Vagina (tissue), 2 donors: Measurements from ENCODE around the gene ATP8B1. TPM values are rescaled to one million over a fixed set of nuclear protein-coding genes. Genes with fewer than 3 reads are reported as not detected.

Experiments used
- DNase-seq, 2 donors: peaks; one replicate each; pipeline ENCODE4 v3.0.0-alpha.2; 2017; ENCODE audit errors: extremely low spot score in 2 of 2
- H3K27ac ChIP-seq: fragments of 200-600 bp; sonication (generic); one replicate; pipeline ENCODE4 v1.5.1; 2019
- H3K27me3 ChIP-seq: fragments of 200-600 bp; sonication (generic); one replicate; pipeline ENCODE4 v1.5.1; 2019
- H3K36me3 ChIP-seq, 2 donors: fragments of 200-600 bp; sonication (generic); one replicate each; pipeline ENCODE4 v1.5.1; 2017 to 2019
- H3K4me1 ChIP-seq: fragments of 200-600 bp; sonication (generic); one replicate; pipeline ENCODE4 v1.5.1; 2019
- H3K4me3 ChIP-seq, 2 donors: fragments of 200-600 bp; sonication (generic); 1 replicate in 1 of 2; 2 replicates in 1 of 2; pipeline ENCODE4 v1.5.1; 2016 to 2019
- H3K9me3 ChIP-seq: fragments of 200-600 bp; sonication (generic); one replicate; pipeline ENCODE4 v1.5.1; 2019
- POLR2A ChIP-seq, 2 donors: fragments of 450-650 bp; IDR thresholded peaks; one replicate each; pipeline ENCODE4 v1.6.1; 2017; ENCODE audit warnings: antibody characterized with exemption in 2 of 2, mild to moderate bottlenecking in 2 of 2, moderate library complexity in 2 of 2
- POLR2AphosphoS5 ChIP-seq, 2 donors: sonication (generic); formaldehyde crosslinking; IDR thresholded peaks; one replicate each; pipeline ENCODE4 v1.9.0; 2017; ENCODE audit warnings: antibody characterized with exemption in 2 of 2, mild to moderate bottlenecking in 2 of 2, low read depth in 1 of 2; ENCODE audit not compliant: insufficient read depth in 1 of 2
- intact Hi-C: fragments of 100-400 bp; cut with DNase I; formaldehyde crosslinking; loops from one replicate; pipeline ENCODE4 v1.15.1; 2023
- total RNA-seq: library from RNA; depleted of rRNA; stranded (reverse); fragments of >200 nt; gene quantifications from one replicate; pipeline ENCODE4 v1.2.3, GENCODE V29; 2016
- TF ChIP-seq, protein P1 (sequence below), 3 experiments: fragments of 450-650 bp in 2 of 3; fragments of 200-600 bp in 1 of 3; sonication (generic) in 1 of 3; IDR thresholded peaks; one replicate each; pipeline ENCODE4 v1.5.1; 2017 to 2019; ENCODE audit warnings: antibody characterized with exemption in 3 of 3, mild to moderate bottlenecking in 2 of 3, moderate library complexity in 2 of 3

Gene ATP8B1
- total RNA-seq, 1 donor from 2014 or later: 41.5 TPM

DNA sequence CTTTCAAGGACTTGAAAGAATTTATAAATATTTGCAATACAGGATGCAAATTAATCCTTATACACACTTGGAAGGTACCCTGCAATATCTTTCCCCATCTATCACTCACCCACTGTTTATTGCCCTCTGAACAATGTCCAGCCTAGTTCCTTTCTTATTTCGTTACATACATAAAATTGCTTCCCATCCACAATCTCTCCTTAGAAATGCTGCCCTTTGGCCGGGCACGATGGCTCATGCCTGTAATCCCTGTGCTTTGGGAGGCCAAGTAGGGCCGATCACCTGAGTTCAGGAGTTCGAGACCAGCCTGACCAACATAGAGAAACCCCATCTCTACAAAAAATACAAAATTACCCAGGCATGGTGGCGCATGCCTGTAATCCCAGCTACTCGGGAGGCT is 41.2 kb upstream of the ATP8B1 start:
- DNase-seq: no peak
- Histone ChIP-seq H3K9me3 (no peaks in the 10 kb centered on the region), H3K4me1 (no peaks in the 10 kb centered on the region), H3K27ac (no peak overlapping the region), H3K36me3 (no peaks in the 10 kb centered on the region), H3K27me3 (no peaks in the 10 kb centered on the region), H3K4me3 (no peak overlapping the region)
- TF ChIP-seq POLR2AphosphoS5 (IDR thresholded peaks at IDR 0.05; ENCODE audit: insufficient read depth in 1 of 2, low read depth in 1 of 2) (no peak), POLR2A (IDR thresholded peaks at IDR 0.05) (no peak)
- TF ChIP-seq, protein P1, sequence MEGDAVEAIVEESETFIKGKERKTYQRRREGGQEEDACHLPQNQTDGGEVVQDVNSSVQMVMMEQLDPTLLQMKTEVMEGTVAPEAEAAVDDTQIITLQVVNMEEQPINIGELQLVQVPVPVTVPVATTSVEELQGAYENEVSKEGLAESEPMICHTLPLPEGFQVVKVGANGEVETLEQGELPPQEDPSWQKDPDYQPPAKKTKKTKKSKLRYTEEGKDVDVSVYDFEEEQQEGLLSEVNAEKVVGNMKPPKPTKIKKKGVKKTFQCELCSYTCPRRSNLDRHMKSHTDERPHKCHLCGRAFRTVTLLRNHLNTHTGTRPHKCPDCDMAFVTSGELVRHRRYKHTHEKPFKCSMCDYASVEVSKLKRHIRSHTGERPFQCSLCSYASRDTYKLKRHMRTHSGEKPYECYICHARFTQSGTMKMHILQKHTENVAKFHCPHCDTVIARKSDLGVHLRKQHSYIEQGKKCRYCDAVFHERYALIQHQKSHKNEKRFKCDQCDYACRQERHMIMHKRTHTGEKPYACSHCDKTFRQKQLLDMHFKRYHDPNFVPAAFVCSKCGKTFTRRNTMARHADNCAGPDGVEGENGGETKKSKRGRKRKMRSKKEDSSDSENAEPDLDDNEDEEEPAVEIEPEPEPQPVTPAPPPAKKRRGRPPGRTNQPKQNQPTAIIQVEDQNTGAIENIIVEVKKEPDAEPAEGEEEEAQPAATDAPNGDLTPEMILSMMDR (IDR thresholded peaks at IDR 0.05): no peak
- intact Hi-C loops: no loop called here

DNA sequence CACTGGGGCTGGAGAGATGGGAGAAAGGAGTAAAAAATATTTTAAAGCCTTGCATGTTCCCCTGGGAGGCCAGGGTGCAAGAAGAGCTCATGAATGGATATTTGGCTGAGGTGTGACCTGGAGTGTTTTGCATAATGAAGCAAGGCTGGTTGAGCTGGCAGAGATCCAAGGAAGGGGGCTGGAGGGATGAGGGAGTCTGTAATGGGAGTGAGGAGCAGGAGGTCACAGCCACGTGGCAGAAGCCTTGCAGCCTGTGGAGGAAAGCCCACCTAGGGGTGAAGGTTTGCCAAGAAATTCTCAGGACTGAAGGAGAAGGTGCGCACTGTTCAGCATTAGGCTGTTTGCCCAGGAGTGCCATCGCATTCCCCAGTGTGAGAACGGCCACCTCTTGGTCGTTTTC is 40.3 kb upstream of the ATP8B1 start:
- intact Hi-C loops: no loop called here

DNA sequence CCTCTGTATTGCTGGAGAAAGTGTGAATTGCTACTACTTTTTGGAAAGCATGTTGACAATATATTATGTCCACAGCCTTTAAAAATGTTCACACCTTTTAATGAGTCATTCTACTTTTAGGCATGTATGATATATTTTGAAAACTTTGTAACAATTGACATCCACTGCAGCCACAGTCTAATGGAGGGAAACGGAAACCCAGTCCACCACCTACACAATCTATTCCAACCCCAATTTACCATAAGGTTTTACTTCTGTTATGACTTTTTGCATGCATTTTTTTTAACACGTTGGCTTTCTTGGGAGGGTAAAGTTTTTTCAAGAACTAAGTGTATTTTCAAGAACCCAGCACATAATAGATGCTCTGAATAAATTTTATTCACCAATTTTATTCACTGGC is 38.5 kb upstream of the ATP8B1 start:
- Histone ChIP-seq H3K27me3 (no peaks in the 10 kb centered on the region), H3K4me3 (no peak overlapping the region), H3K27ac (no peak overlapping the region), H3K9me3 (no peaks in the 10 kb centered on the region), H3K4me1 (no peaks in the 10 kb centered on the region), H3K36me3 (no peaks in the 10 kb centered on the region)
- intact Hi-C loops: no loop called here
- no peak for DNase-seq
- TF ChIP-seq POLR2AphosphoS5 (IDR thresholded peaks at IDR 0.05; ENCODE audit: insufficient read depth in 1 of 2, low read depth in 1 of 2) (no peak), POLR2A (IDR thresholded peaks at IDR 0.05) (no peak)
- TF ChIP-seq, protein P1 (IDR thresholded peaks at IDR 0.05): no peak

More for the DNA sequence above, 40.3 kb upstream of the ATP8B1 start:
- Histone ChIP-seq H3K27ac (no peak overlapping the region), H3K27me3 (no peaks in the 10 kb centered on the region), H3K4me3 (no peak overlapping the region), H3K4me1 (no peaks in the 10 kb centered on the region), H3K9me3 (no peaks in the 10 kb centered on the region), H3K36me3 (no peaks in the 10 kb centered on the region)
- no peak for DNase-seq
- TF ChIP-seq POLR2AphosphoS5 (IDR thresholded peaks at IDR 0.05; ENCODE audit: insufficient read depth in 1 of 2, low read depth in 1 of 2) (no peak), POLR2A (IDR thresholded peaks at IDR 0.05) (no peak)
- TF ChIP-seq, protein P1 (IDR thresholded peaks at IDR 0.05): no peak

DNA sequence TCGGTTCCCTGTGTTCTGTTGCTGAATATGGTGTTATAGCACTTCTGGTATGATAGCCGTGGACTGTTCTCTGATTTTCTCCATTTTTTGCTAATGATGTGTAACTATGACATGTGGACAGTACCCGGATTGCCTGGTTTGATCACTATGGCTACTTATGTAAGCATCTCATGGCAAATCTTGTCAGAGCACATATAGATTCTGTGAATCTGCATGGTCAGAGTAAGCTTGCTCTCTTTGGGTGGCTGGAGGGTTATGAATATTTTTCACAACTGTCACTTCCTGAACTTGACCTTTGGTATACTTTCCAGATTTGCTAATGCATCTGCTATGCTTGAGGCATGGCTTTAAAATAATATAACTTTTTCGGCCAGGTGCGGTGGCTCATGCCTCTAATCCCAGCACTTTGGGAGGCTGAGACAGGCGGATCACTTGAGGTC is 36.8 kb upstream of the ATP8B1 start:
- intact Hi-C loops: no loop called here

DNA sequence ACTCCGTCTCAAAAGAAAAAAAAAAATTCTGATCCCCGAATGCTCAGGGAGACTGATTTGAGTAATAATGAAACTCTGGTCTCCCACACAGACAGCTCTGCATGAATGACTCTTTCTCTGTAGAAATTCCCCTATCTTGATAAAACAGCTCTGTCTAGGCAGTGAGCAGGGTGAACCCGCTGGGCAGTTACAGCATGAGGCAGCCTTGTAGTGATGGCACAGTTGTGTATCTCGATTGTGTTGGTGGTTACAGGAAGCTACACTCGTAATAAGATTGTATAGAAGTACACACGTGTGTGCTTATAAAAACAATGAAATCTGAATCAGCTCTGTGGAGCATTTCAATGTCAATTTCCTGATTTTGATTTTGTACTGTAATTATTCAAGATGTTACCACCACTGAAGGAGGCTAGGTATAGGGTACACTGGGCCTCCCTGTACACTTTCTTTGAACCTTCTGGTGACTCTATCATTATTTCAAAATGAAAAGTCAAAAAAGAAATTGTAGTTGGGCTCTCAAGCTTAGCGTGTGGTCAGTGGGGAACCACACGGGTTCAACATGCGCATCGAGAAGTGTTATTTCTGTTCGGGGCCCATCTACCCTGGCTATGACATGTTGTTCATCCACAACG is 34.9 kb upstream of the ATP8B1 start:
- intact Hi-C loops: no loop called here
- no peak overlapping the region for H3K4me3 ChIP-seq
- DNase-seq: no peak
- no peaks in the 10 kb centered on the region for H3K27me3 ChIP-seq
- H3K9me3 ChIP-seq: no peaks in the 10 kb centered on the region
- H3K36me3 ChIP-seq: no peaks in the 10 kb centered on the region
- H3K4me1 ChIP-seq: no peaks in the 10 kb centered on the region
- no peak overlapping the region for H3K27ac ChIP-seq
- TF ChIP-seq POLR2AphosphoS5 (IDR thresholded peaks at IDR 0.05; ENCODE audit: insufficient read depth in 1 of 2, low read depth in 1 of 2) (no peak), POLR2A (IDR thresholded peaks at IDR 0.05) (no peak)
- TF ChIP-seq, protein P1 (IDR thresholded peaks at IDR 0.05): no peak

More for the DNA sequence above, 36.8 kb upstream of the ATP8B1 start:
- no peak for DNase-seq
- Histone ChIP-seq H3K9me3 (no peaks in the 10 kb centered on the region), H3K27me3 (no peaks in the 10 kb centered on the region), H3K4me3 (no peak overlapping the region), H3K36me3 (no peaks in the 10 kb centered on the region), H3K4me1 (no peaks in the 10 kb centered on the region), H3K27ac (no peak overlapping the region)
- TF ChIP-seq, protein P1 (IDR thresholded peaks at IDR 0.05): no peak
- TF ChIP-seq POLR2A (IDR thresholded peaks at IDR 0.05) (no peak), POLR2AphosphoS5 (IDR thresholded peaks at IDR 0.05; ENCODE audit: insufficient read depth in 1 of 2, low read depth in 1 of 2) (no peak)
